H1 (cell line): ENCODE measurements around the gene CC2D1A. TPM values are rescaled to one million over a fixed set of nuclear protein-coding genes. Genes with fewer than 3 reads are reported as not detected.

Experiments used
- CHD7 ChIP-seq: fragments of 300-600 bp; sonication (generic); IDR thresholded peaks from 2 replicates; pipeline ENCODE4 v1.7.1; 2012; ENCODE audit warnings: low read length, moderate library complexity, mild to moderate bottlenecking, inconsistent platforms; ENCODE audit not compliant: insufficient replicate concordance
- polyA plus RNA-seq, 7 experiments: library from polyadenylated mRNA; depleted of rRNA in 3 of 7; stranded (reverse) in 5 of 7; unstranded in 2 of 7; fragments of >200 nt in 5 of 7; fragments of 200-250 nt in 2 of 7; gene quantifications; 1 replicate in 5 of 7; 2 replicates in 1 of 7; 4 replicates in 1 of 7; pipeline versions ENCODE4 v1.2.1 to v1.2.3, GENCODE V29; 2011 to 2013; ENCODE audit warnings: missing spikeins in 2 of 7, mixed read lengths in 2 of 7
- total RNA-seq: library from RNA; stranded (reverse); fragmentation: NEBNext Ultra II Directional; extraction: Animal tissue kit (Norgen Biotek cat#: 25700); gene quantifications from 2 replicates; pipeline ENCODE4 v1.2.1, GENCODE V29; 2021

Gene CC2D1A
- total and polyA plus RNA-seq, 2 of the 8 experiments (the other 6 are each of a cell fraction or from before 2014, with no cell fraction given) = 12.5 to 33.0 TPM

GRCh38 chr19:13909430-13909829, 3.4 kb downstream of the CC2D1A start (continued):
- TF ChIP-seq CHD7 = no peak
- TF ChIP-seq, all 59 proteins: peak for 0
